Heart left ventricle (tissue), 16 donors: Measurements from ENCODE around the gene PRSS3. TPM values are rescaled to one million over a fixed set of nuclear protein-coding genes. Genes with fewer than 3 reads are reported as not detected.
"Not testable (repeated sequence)": the region's sequence is repeated elsewhere in the genome, so short reads cannot be mapped to it uniquely, and the experiment has no call there.

Experiments used
- ATAC-seq, 4 donors: fragments of 200-7000 bp; cut with Tn5 transposase; one replicate each; pipeline ENCODE4 v1.9.1; 2020 to 2022; ENCODE audit warnings: moderate library complexity in 4 of 4, mild to moderate bottlenecking in 3 of 4, moderate number of reproducible peaks in 1 of 4
- DNase-seq, 5 donors: peaks; one replicate each; pipeline ENCODE4 v3.0.0-alpha.2; 2020
- H3K27ac ChIP-seq, 12 donors: fragments of 200-600 bp; sonication (generic) in 4 of 12; one replicate each; pipeline versions ENCODE4 v1.5.0 to v1.8.0; 2016 to 2022; ENCODE audit warnings: mild to moderate bottlenecking in 2 of 12
- H3K27me3 ChIP-seq, 9 donors: fragments of 200-600 bp; sonication (generic) in 2 of 9; one replicate each; pipeline versions ENCODE4 v1.5.1 to v1.8.0; 2016 to 2022; ENCODE audit warnings: mild to moderate bottlenecking in 3 of 9
- H3K36me3 ChIP-seq, 9 donors: fragments of 200-600 bp; sonication (generic) in 2 of 9; one replicate each; pipeline versions ENCODE4 v1.5.0 to v1.8.0; 2018 to 2022; ENCODE audit warnings: mild to moderate bottlenecking in 2 of 9
- H3K4me1 ChIP-seq, 12 donors: fragments of 200-600 bp; sonication (generic) in 4 of 12; one replicate each; pipeline versions ENCODE4 v1.5.0 to v1.8.0; 2016 to 2022; ENCODE audit warnings: mild to moderate bottlenecking in 3 of 12
- H3K4me3 ChIP-seq, 12 donors: fragments of 200-600 bp; sonication (generic) in 4 of 12; one replicate each; pipeline versions ENCODE4 v1.5.0 to v1.8.0; 2017 to 2022; ENCODE audit warnings: mild to moderate bottlenecking in 9 of 12, moderate library complexity in 4 of 12
- H3K9me3 ChIP-seq, 12 donors: fragments of 200-600 bp; sonication (generic) in 4 of 12; one replicate each; pipeline versions ENCODE4 v1.5.0 to v1.8.0; 2016 to 2022; ENCODE audit warnings: mild to moderate bottlenecking in 1 of 12
- POLR2A ChIP-seq, 2 donors: fragments of 450-650 bp; IDR thresholded peaks; one replicate each; pipeline ENCODE4 v1.6.1; 2017; ENCODE audit warnings: antibody characterized with exemption in 2 of 2, mild to moderate bottlenecking in 2 of 2, moderate library complexity in 2 of 2
- WGBS, 4 donors: extraction: QIAGEN DNeasy Blood & Tissue Kit in 2 of 4; methylation state at CpG; one replicate each; pipeline versions ENCODE4 v1.1.5 to v1.1.7; 2013 to 2018; 5-methylcytosine and 5-hydroxymethylcytosine counted together
- intact Hi-C, 10 donors: fragments of 100-400 bp; cut with DNase I; formaldehyde crosslinking; loops; one replicate each; pipeline versions ENCODE4 v1.11.1 to v1.14.2; 2022
- long read RNA-seq, 3 donors: library from polyadenylated mRNA; unstranded; transcript quantifications; one replicate each; pipeline ENCODE4 v2.0.0, GENCODE V29; 2020 to 2021
- polyA plus RNA-seq, 2 donors: library from polyadenylated mRNA; stranded (reverse); fragments of 200-250 nt; gene quantifications; one replicate each; pipeline ENCODE4 v1.2.3, GENCODE V29; 2013
- total RNA-seq, 9 donors: library from RNA; depleted of rRNA in 2 of 9; stranded (reverse); fragments of >200 nt in 2 of 9; fragmentation: NEBNext Ultra II Directional in 3 of 9; extraction: Animal tissue kit (Norgen Biotek cat#: 25700) in 3 of 9; gene quantifications; one replicate each; pipeline versions ENCODE4 v1.1.0 to v1.2.4, GENCODE V29; 2016 to 2023
- TF ChIP-seq, protein P1 (sequence below), 12 donors: fragments of 200-600 bp; sonication (generic) in 4 of 12; IDR thresholded peaks; one replicate each; pipeline versions ENCODE4 v1.5.0 to v1.8.0; 2018 to 2022; ENCODE audit warnings: antibody characterized with exemption in 12 of 12, mild to moderate bottlenecking in 5 of 12
- donor health status: ischemic (EF 13 %, LVEDD 7.1; RV severe dilation, severe dysfunction).
- donor health status: healthy with polysubstance abuse.
- donor health status: DM: no; HTN: yes; CAD: no.
- donor health status: DM: no; HTN: no; CAD: no.
- donor health status: ischemic (EF 25% LVEDD 6.9; RV normal size, moderate dysfunction).
- donor health status: ischemic (EF 25% LVEDD 5.7; RV mildly dilated, moderate dysfunction).
- donor health status: healthy.
- donor health status: DM: yes; HTN: yes; CAD: no.
- donor health status: ischemic (EF 35%, LVEDD 5.7; RV mildly dilated, moderate dysfunction).
- donor health status: nonischemic (EF 11% LVEDD 7.7; RV severe dilation, severe dysfunction).
- donor health status: DM: yes; HTN: yes; CAD: no.
- donor health status: PGD.
- donor health status: ischemic (EF 29% LVEDD 5.4; RV normal size, mild dysfunction).
- donor health status: nonischemic (EF 23%, LVEDD 6.1; RV moderate dilation, normal function).

The PRSS3 gene
- 1 to 10 TPM in 2 of 9 donors, under 1 TPM in 1, not detected in 6; 0.89 to 1.4 (median 1.2) TPM for total RNA-seq
- under 1 TPM in 1 of 2 donors, not detected in 1; 0.58 TPM for polyA plus RNA-seq
- long read RNA-seq, donor 1: 0 reads
- long read RNA-seq, donor 2: 0 reads
- long read RNA-seq, donor 3: 0 reads

DNA sequence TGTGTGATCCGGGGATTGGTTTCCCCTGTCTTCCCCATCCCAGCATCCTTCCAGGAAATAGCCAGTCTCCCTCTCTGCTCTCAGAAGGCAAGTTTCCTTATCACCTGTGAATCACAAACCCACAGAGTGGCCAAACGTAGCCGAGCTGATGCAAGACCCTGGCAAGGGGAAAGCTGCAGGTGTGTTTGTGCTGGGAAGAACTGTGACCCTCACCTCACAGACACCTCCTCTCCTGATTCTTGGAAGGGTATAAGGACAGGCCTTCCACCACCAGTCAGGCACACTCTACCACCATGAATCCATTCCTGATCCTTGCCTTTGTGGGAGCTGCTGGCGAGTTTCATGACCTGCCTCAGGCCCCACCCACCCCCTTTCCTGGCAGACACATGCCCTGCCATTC, at the start of gene PRSS3:
PRSS3 (plus strand) TSS at position 281 of the 400 bp plus-strand sequence; CDS start at position 294, 13 bp downstream.
- TF ChIP-seq POLR2A (IDR thresholded peaks at IDR 0.05): no peak
- no peak within 1 kb of the TSS for H3K27ac ChIP-seq
- peaks cover 0 to 4% (median 0%) of the 10 kb centered on the region in 12 donors for H3K9me3 ChIP-seq
- DNase-seq (no peak), ATAC-seq (peak in 1 of 4 donors; percentile 9)
- 68 to 80% (median 72%) methylated on average over 4 of the region's 4 CpGs for WGBS, 4 donors
- H3K4me1 ChIP-seq: no peaks in the 10 kb centered on the region
- no peak within 1 kb of the TSS for H3K4me3 ChIP-seq
- H3K36me3 ChIP-seq: no peaks in the 10 kb centered on the region
- peaks cover 0 to 6% (median 0%) of the 10 kb centered on the region in 9 donors for H3K27me3 ChIP-seq
- intact Hi-C loops: no loop called here

DNA sequence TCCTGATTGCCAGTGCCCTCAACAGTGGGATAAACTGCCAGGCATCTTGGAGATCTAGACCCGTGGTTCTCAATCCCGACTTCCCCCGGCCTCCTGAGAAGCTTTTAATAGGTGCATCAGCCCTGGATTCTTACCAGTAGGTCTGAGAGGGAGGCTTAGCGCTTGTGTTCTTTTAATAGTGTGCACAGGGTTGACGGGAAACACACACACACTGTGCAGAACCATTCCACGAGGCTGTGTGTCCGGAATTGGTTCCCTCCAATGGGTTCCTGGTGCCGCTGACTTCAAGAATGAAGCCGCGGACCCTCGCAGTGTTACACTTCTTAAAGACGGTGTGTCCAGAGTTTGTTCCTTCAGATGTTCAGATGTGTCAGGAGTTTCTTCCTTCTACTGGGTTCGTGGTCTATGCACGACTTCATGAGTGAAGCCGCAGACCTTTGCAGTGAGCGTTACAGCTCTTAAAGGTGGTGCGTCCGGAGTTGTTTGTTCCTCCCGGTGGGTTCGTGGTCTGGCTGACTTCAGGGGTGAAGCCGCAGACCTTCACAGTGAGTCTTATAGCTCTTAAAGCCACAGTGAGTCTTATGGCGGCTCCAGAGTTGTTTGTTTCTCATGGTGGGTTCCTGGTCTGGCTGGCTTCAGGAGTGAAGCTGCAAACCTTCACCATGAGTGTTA, 46.6 kb upstream of the PRSS3 start:
- TF ChIP-seq, protein P1, sequence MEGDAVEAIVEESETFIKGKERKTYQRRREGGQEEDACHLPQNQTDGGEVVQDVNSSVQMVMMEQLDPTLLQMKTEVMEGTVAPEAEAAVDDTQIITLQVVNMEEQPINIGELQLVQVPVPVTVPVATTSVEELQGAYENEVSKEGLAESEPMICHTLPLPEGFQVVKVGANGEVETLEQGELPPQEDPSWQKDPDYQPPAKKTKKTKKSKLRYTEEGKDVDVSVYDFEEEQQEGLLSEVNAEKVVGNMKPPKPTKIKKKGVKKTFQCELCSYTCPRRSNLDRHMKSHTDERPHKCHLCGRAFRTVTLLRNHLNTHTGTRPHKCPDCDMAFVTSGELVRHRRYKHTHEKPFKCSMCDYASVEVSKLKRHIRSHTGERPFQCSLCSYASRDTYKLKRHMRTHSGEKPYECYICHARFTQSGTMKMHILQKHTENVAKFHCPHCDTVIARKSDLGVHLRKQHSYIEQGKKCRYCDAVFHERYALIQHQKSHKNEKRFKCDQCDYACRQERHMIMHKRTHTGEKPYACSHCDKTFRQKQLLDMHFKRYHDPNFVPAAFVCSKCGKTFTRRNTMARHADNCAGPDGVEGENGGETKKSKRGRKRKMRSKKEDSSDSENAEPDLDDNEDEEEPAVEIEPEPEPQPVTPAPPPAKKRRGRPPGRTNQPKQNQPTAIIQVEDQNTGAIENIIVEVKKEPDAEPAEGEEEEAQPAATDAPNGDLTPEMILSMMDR (IDR thresholded peaks at IDR 0.05): no peak
- TF ChIP-seq POLR2A (IDR thresholded peaks at IDR 0.05): no peak
- no peak for DNase-seq
- Histone ChIP-seq H3K4me3 (peak overlapping the region in 2 of 12 donors; percentile 16 to 30), H3K9me3 (no peaks in the 10 kb centered on the region), H3K27ac (no peak overlapping the region), H3K36me3 (no peaks in the 10 kb centered on the region), H3K27me3 (peaks cover 0 to 45% (median 15%) of the 10 kb centered on the region in 9 donors), H3K4me1 (peaks cover 0 to 12% (median 1%) of the 10 kb centered on the region in 12 donors)
- no peak for ATAC-seq
- 78 to 89% (median 86%) methylated on average over 21 to 22 of the region's 22 CpGs for WGBS, 4 donors
- intact Hi-C loops: no loop called here

- H3K4me3 ChIP-seq: peak overlapping the region in 2 of 12 donors; percentile 16 to 30
- H3K4me1 ChIP-seq: peaks cover 0 to 12% (median 1%) of the 10 kb centered on the region in 12 donors
- H3K36me3 ChIP-seq, H3K9me3 ChIP-seq, DNase-seq, H3K27ac ChIP-seq, intact Hi-C loops, ATAC-seq: not testable (repeated sequence)
- peaks cover 0 to 48% (median 15%) of the 10 kb centered on the region in 9 donors for H3K27me3 ChIP-seq
- WGBS, 4 donors: 83 to 89% (median 87%) methylated on average over 6 of the region's 6 CpGs
These were observed 46.1 kb upstream of the PRSS3 start for GRCh38 chr9:33749305-33749654.

- Histone ChIP-seq H3K27me3 (peaks cover 0 to 52% (median 15%) of the 10 kb centered on the region in 9 donors), H3K4me3 (peak overlapping the region in 3 of 12 donors; percentile 6 to 31 (median 17)), H3K9me3 (no peaks in the 10 kb centered on the region), H3K36me3 (no peaks in the 10 kb centered on the region), H3K4me1 (peaks cover 0 to 12% (median 1%) of the 10 kb centered on the region in 12 donors), H3K27ac (no peak overlapping the region)
- DNase-seq (peak in 1 of 5 donors; percentile 10), ATAC-seq (peak in 3 of 4 donors; percentile 54 to 82 (median 74))
- 1 to 7% (median 6%) methylated on average over 17 to 35 of the region's 35 CpGs for WGBS, 4 donors
- no peak for TF ChIP-seq POLR2A (IDR thresholded peaks at IDR 0.05)
- TF ChIP-seq, protein P1 (IDR thresholded peaks at IDR 0.05): no peak
- intact Hi-C loops: no loop called here
These were observed 45.0 kb upstream of the PRSS3 start for GRCh38 chr9:33750307-33750838.

- H3K27ac ChIP-seq: no peak overlapping the region
- DNase-seq (no peak), ATAC-seq (peak in 2 of 4 donors; percentile 18 to 22)
- intact Hi-C loops: no loop called here
- H3K4me1 ChIP-seq: peaks cover 0 to 12% (median 1%) of the 10 kb centered on the region in 12 donors
- H3K27me3 ChIP-seq: peaks cover 0 to 52% (median 15%) of the 10 kb centered on the region in 9 donors
- WGBS, 4 donors: 5 to 11% (median 7%) methylated on average over 15 to 31 of the region's 31 CpGs
- H3K9me3 ChIP-seq: no peaks in the 10 kb centered on the region
- TF ChIP-seq, protein P1 (IDR thresholded peaks at IDR 0.05): no peak
- no peak for TF ChIP-seq POLR2A (IDR thresholded peaks at IDR 0.05)
- H3K4me3 ChIP-seq: peak overlapping the region in 3 of 12 donors; percentile 6 to 31 (median 17)
- H3K36me3 ChIP-seq: no peaks in the 10 kb centered on the region
These were observed 44.5 kb upstream of the PRSS3 start for GRCh38 chr9:33750839-33751339.
